HCT116 (cell line): ENCODE data around the gene FRMPD1. TPM values are rescaled to one million over a fixed set of nuclear protein-coding genes. Genes with fewer than 3 reads are reported as not detected.

Source experiments
- ATF3 ChIP-seq: IDR thresholded peaks from 2 replicates; pipeline ENCODE4 v1.6.1; 2012
- CTCF ChIP-seq, 3 experiments: fragments of 200-600 bp in 1 of 3; sonication (generic) in 1 of 3; IDR thresholded peaks in 2 of 3; conservative IDR thresholded peaks in 1 of 3; 2 replicates each; pipeline ENCODE4 v1.5.1; 2012 to 2017; ENCODE audit warnings: low read depth in 2 of 3, low read length in 2 of 3, antibody characterized with exemption in 1 of 3, borderline replicate concordance in 1 of 3, control low read depth in 1 of 3, mild to moderate bottlenecking in 1 of 3, mixed read lengths in 1 of 3, mixed run types in 1 of 3, moderate library complexity in 1 of 3; ENCODE audit not compliant: insufficient read depth in 1 of 3
- EZH2 ChIP-seq: fragments of 200-600 bp; sonication (generic); IDR thresholded peaks from 2 replicates; pipeline ENCODE4 v1.6.1; 2017; ENCODE audit warnings: antibody characterized with exemption, mixed run types
- FOSL1 ChIP-seq: IDR thresholded peaks from 2 replicates; pipeline ENCODE4 v1.6.1; 2012; ENCODE audit warnings: low read depth
- JUND ChIP-seq: IDR thresholded peaks from 2 replicates; pipeline ENCODE4 v1.6.1; 2012
- MAX ChIP-seq: IDR thresholded peaks from 2 replicates; pipeline ENCODE4 v1.6.1; 2012
- POLR2AphosphoS5 ChIP-seq: IDR thresholded peaks from 2 replicates; pipeline ENCODE4 v1.6.1; 2011; ENCODE audit warnings: mild to moderate bottlenecking, low read depth, low read length, moderate library complexity
- YY1 ChIP-seq: IDR thresholded peaks from 2 replicates; pipeline ENCODE4 v1.6.1; 2011; ENCODE audit warnings: low read length, low read depth, moderate library complexity, mild to moderate bottlenecking; ENCODE audit not compliant: insufficient replicate concordance; ENCODE audit errors: extremely low read depth
- ZBTB33 ChIP-seq: IDR thresholded peaks from 2 replicates; pipeline ENCODE4 v1.6.1; 2011; ENCODE audit warnings: mild to moderate bottlenecking, low read length, moderate library complexity; ENCODE audit not compliant: insufficient replicate concordance; ENCODE audit errors: extremely low read depth
- ZNF274 ChIP-seq: fragments of 200-500 bp; sonication (Bioruptor generic); IDR thresholded peaks from 2 replicates; pipeline ENCODE4 v1.6.1; 2014; ENCODE audit warnings: mild to moderate bottlenecking, low read depth, low read length, inconsistent platforms
- total RNA-seq: library from RNA; stranded (reverse); gene quantifications from one replicate; pipeline ENCODE4 v1.2.1, GENCODE V29; 2021; ENCODE audit not compliant: unreplicated experiment

FRMPD1 gene
- total RNA-seq, 1 experiment from 2014 or later, result 0.52 TPM

GRCh38 chr9:37621273-37622121, 29.3 kb upstream of the FRMPD1 start (continued):
- no peak for TF ChIP-seq ZBTB33
- no peak for TF ChIP-seq JUND
- no peak for TF ChIP-seq POLR2AphosphoS5
- no peak for TF ChIP-seq EZH2
- TF ChIP-seq ATF3, result no peak
- no peak for TF ChIP-seq MAX
- TF ChIP-seq ZNF274, result no peak
- no peak for TF ChIP-seq CTCF (IDR thresholded peaks at IDR 0.05 in 2 of 3, conservative IDR thresholded peaks at IDR 0.05 in 1 of 3; ENCODE audit: borderline replicate concordance in 1 of 3, insufficient read depth in 1 of 3, low read depth in 2 of 3, low read length in 2 of 3)
- no peak for TF ChIP-seq YY1
- no peak for TF ChIP-seq FOSL1
